Stomach (tissue), 4 donors: ENCODE measurements around the gene EIF5.

Source experiments
- CTCF ChIP-seq, 7 experiments: fragments of 450-650 bp in 4 of 7; fragments of 200-600 bp in 3 of 7; sonication (generic) in 3 of 7; IDR thresholded peaks; one replicate each; pipeline ENCODE4 v1.5.1; 2016 to 2019; ENCODE audit warnings: antibody characterized with exemption in 7 of 7, control low read depth in 2 of 7, mild to moderate bottlenecking in 1 of 7
- POLR2A ChIP-seq, 4 donors: fragments of 450-650 bp; IDR thresholded peaks; one replicate each; pipeline ENCODE4 v1.6.1; 2016; ENCODE audit warnings: antibody characterized with exemption in 4 of 4, control low read depth in 2 of 4, mild to moderate bottlenecking in 1 of 4, moderate library complexity in 1 of 4

- TF ChIP-seq POLR2A (IDR thresholded peaks at IDR 0.05) (no peak), CTCF (IDR thresholded peaks at IDR 0.05) (no peak)
Measured at GRCh38 chr14:103296987-103297386, 37.0 kb upstream of the EIF5 start.
